ENCODE data around the gene MYBPH. TPM values are rescaled to one million over a fixed set of nuclear protein-coding genes. Genes with fewer than 3 reads are reported as not detected.

Gene MYBPH
- total and polyA plus RNA-seq, 2 donors (not counting 1 experiment from before 2014, with no cell fraction given), result not detected

DNA sequence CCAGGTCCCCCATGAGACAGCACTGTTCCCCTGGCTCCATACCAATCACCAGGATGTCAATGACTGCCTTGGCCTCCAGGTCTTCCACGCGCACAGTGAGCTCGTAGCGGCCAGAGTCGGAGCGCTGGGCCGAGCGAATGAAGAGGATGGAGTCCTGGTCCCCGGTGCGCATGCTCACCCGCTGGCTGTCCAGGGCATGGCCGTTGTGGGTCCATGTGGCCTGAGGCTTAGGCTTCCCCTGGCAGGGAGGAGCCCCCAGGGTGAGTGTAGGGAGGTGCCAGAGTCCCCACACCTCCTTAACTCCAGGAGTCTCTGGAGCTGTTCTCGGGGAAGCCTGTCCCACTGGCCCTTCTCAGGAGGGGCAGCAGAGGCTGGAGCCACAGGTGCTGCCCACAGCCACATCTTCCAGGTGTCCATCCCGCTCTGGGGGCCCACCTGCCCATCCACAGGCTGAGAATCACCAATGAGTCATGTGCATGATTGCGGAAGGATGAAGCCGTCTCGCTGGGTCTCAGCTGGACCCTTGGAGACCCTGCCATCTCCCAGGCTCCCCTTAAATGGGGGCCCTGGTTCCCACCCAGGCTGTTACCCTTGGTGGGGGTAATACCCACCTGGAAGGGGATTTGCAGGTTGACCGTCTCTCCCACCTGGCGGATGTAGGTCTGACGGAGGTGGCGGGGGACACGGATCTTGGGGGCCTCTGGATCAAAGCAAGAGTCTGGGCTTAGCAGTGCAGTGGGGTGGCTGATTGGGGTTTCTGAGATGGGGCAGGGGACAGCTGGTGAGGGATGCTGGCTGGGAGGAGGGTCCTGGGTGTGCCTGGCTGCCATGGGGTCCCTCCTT lies 4.1 kb downstream of the MYBPH start:
- Histone ChIP-seq H3K27ac (ENCODE audit: low read length in 2 of 2) (no peak overlapping the region), H3K36me3 (replicated peaks in 1 of 2; ENCODE audit: control extremely low read depth in 1 of 2, control insufficient read depth in 1 of 2, extremely low read depth in 1 of 2, insufficient read depth in 2 of 2, low read length in 1 of 2) (no peaks in the 10 kb centered on the region), H2AFZ (ENCODE audit: insufficient read depth, low read depth, low read length, poor library complexity, severe bottlenecking) (no peak overlapping the region), H4K20me1 (ENCODE audit: control insufficient read depth, insufficient read depth, low read length, poor library complexity, severe bottlenecking) (no peaks in the 10 kb centered on the region), H3K9me3 (ENCODE audit: control extremely low read depth in 1 of 3, control insufficient read depth in 2 of 3, insufficient read depth in 1 of 3, low read length in 2 of 3) (peaks cover 0 to 7% (median 0%) of the 10 kb centered on the region in 3 donors), H3K79me2 (ENCODE audit: control insufficient read depth, insufficient read depth, low read length) (no peaks in the 10 kb centered on the region), H3K4me2 (replicated peaks; ENCODE audit: low read depth, low read length, poor library complexity, severe bottlenecking) (no peak overlapping the region), H3K4me1 (ENCODE audit: control insufficient read depth in 2 of 2, insufficient read depth in 2 of 2, low read length in 2 of 2) (peaks cover 0 to 8% of the 10 kb centered on the region in 2 donors), H3K4me3 (ENCODE audit: control extremely low read depth in 1 of 5, extremely low read depth in 1 of 5, insufficient read depth in 1 of 5, low read depth in 2 of 5, low read length in 4 of 5) (no peak overlapping the region), H3K9ac (ENCODE audit: low read length) (no peak overlapping the region), H3K27me3 (replicated peaks in 1 of 4; ENCODE audit: control extremely low read depth in 1 of 4, control insufficient read depth in 3 of 4, insufficient read depth in 4 of 4, low read length in 3 of 4) (peaks cover 0 to 6% (median 0%) of the 10 kb centered on the region in 4 experiments)
- WGBS (ENCODE audit: insufficient coverage), result 91% methylated on average over 12 of the region's 22 CpGs
- CTCF ChIA-PET, result interaction anchor here (0.6 to 2.6 kb wide), 6 partner anchors 8 to 661 kb away, joined by 3 to 18 read pairs (median 4); no protein-coding TSS in a partner anchor
- Mint-ChIP-seq H3K27ac (no peak overlapping the region), H3K9me3 (ENCODE audit: insufficient read depth) (no peaks in the 10 kb centered on the region), H3K4me3 (no peak overlapping the region), H3K27me3 (peaks cover 7% of the 10 kb centered on the region), H3K4me1 (peaks cover 1% of the 10 kb centered on the region)
- no peak for DNase-seq
- TF ChIP-seq EZH2 (IDR thresholded peaks at IDR 0.05; ENCODE audit: borderline replicate concordance, insufficient read depth, low read depth, low read length, poor library complexity, severe bottlenecking), result no peak
- TF ChIP-seq, protein P1, sequence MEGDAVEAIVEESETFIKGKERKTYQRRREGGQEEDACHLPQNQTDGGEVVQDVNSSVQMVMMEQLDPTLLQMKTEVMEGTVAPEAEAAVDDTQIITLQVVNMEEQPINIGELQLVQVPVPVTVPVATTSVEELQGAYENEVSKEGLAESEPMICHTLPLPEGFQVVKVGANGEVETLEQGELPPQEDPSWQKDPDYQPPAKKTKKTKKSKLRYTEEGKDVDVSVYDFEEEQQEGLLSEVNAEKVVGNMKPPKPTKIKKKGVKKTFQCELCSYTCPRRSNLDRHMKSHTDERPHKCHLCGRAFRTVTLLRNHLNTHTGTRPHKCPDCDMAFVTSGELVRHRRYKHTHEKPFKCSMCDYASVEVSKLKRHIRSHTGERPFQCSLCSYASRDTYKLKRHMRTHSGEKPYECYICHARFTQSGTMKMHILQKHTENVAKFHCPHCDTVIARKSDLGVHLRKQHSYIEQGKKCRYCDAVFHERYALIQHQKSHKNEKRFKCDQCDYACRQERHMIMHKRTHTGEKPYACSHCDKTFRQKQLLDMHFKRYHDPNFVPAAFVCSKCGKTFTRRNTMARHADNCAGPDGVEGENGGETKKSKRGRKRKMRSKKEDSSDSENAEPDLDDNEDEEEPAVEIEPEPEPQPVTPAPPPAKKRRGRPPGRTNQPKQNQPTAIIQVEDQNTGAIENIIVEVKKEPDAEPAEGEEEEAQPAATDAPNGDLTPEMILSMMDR (IDR thresholded peaks at IDR 0.05), result no peak
- POLR2A ChIA-PET, result no interaction called here
- intact Hi-C loops (cut with micrococcal nuclease), result no loop called here
- ATAC-seq (ENCODE audit: low read depth), result no peak

All from B cell (primary cell).